ENCODE data around the gene GHSR.

The GHSR gene

GRCh38 chr3:172461530-172462138 lies 13.4 kb upstream of the GHSR start:
- Histone ChIP-seq H3K9me3 (no peaks in the 10 kb centered on the region), H3K4me3 (ENCODE audit: low read depth, low read length) (no peak overlapping the region), H3K36me3 (no peaks in the 10 kb centered on the region), H3K27me3 (peaks cover 21% of the 10 kb centered on the region), H3K4me1 (no peaks in the 10 kb centered on the region)
- TF ChIP-seq, protein P1, sequence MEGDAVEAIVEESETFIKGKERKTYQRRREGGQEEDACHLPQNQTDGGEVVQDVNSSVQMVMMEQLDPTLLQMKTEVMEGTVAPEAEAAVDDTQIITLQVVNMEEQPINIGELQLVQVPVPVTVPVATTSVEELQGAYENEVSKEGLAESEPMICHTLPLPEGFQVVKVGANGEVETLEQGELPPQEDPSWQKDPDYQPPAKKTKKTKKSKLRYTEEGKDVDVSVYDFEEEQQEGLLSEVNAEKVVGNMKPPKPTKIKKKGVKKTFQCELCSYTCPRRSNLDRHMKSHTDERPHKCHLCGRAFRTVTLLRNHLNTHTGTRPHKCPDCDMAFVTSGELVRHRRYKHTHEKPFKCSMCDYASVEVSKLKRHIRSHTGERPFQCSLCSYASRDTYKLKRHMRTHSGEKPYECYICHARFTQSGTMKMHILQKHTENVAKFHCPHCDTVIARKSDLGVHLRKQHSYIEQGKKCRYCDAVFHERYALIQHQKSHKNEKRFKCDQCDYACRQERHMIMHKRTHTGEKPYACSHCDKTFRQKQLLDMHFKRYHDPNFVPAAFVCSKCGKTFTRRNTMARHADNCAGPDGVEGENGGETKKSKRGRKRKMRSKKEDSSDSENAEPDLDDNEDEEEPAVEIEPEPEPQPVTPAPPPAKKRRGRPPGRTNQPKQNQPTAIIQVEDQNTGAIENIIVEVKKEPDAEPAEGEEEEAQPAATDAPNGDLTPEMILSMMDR (IDR thresholded peaks at IDR 0.05; ENCODE audit: low read depth, low read length), result peak; percentile 97
- no peak for DNase-seq

- Histone ChIP-seq H3K27me3 (peaks cover 31% of the 10 kb centered on the region), H3K4me1 (no peaks in the 10 kb centered on the region), H3K36me3 (no peaks in the 10 kb centered on the region), H3K4me3 (ENCODE audit: low read depth, low read length) (no peak overlapping the region), H3K9me3 (no peaks in the 10 kb centered on the region)
- TF ChIP-seq, protein P1 (IDR thresholded peaks at IDR 0.05; ENCODE audit: low read depth, low read length), result no peak
- DNase-seq, result no peak
Observed at GRCh38 chr3:172456404-172456803, 8.1 kb upstream of the GHSR start.

- no peaks in the 10 kb centered on the region for H3K9me3 ChIP-seq
- no peak overlapping the region for H3K4me3 ChIP-seq (ENCODE audit: low read depth, low read length)
- no peak for DNase-seq
- no peaks in the 10 kb centered on the region for H3K36me3 ChIP-seq
- TF ChIP-seq, protein P1 (IDR thresholded peaks at IDR 0.05; ENCODE audit: low read depth, low read length), result no peak
- no peaks in the 10 kb centered on the region for H3K4me1 ChIP-seq
- peaks cover 44% of the 10 kb centered on the region for H3K27me3 ChIP-seq
Observed at GRCh38 chr3:172454180-172454579, 5.9 kb upstream of the GHSR start.

GRCh38 chr3:172449466-172450149 lies 1.4 kb upstream of the GHSR start:
- Histone ChIP-seq H3K4me3 (ENCODE audit: low read depth, low read length) (no peak overlapping the region), H3K36me3 (no peaks in the 10 kb centered on the region), H3K4me1 (no peaks in the 10 kb centered on the region), H3K9me3 (no peaks in the 10 kb centered on the region), H3K27me3 (peaks cover 76% of the 10 kb centered on the region)
- TF ChIP-seq, protein P1 (IDR thresholded peaks at IDR 0.05; ENCODE audit: low read depth, low read length), result no peak
- DNase-seq, result no peak

- no peaks in the 10 kb centered on the region for H3K9me3 ChIP-seq
- no peak overlapping the region for H3K4me3 ChIP-seq (ENCODE audit: low read depth, low read length)
- H3K36me3 ChIP-seq, result no peaks in the 10 kb centered on the region
- no peaks in the 10 kb centered on the region for H3K4me1 ChIP-seq
- no peak for DNase-seq
- H3K27me3 ChIP-seq, result peaks cover 76% of the 10 kb centered on the region
- TF ChIP-seq, protein P1 (IDR thresholded peaks at IDR 0.05; ENCODE audit: low read depth, low read length), result no peak
Observed at GRCh38 chr3:172448661-172449465, 607 bp upstream of the GHSR start.

All from BE2C (cell line).